GM23338 (cell line): ENCODE results near the gene ADIPOR1. TPM values are rescaled to one million over a fixed set of nuclear protein-coding genes. Genes with fewer than 3 reads are reported as not detected.

Source experiments
- ATAC-seq: fragments of 200-7000 bp; cut with Tn5 transposase; 3 replicates; pipeline ENCODE4 v1.9.1; 2020
- DNase-seq: peaks from one replicate; pipeline ENCODE4 v3.0.0-alpha.2; 2015; ENCODE audit warnings: low spot score
- H2AFZ ChIP-seq: fragments of 200-600 bp; sonication (generic); 2 replicates; pipeline ENCODE4 v1.8.0; 2016; ENCODE audit warnings: antibody characterized with exemption, mild to moderate bottlenecking, moderate library complexity
- H3F3A ChIP-seq: fragments of 200-600 bp; sonication (generic); replicated peaks from 2 replicates; pipeline ENCODE4 v1.8.0; 2017; ENCODE audit warnings: antibody characterized with exemption, mixed run types, low read depth
- H3K27ac ChIP-seq: fragments of 200-600 bp; sonication (generic); 2 replicates; pipeline ENCODE4 v1.6.1; 2016; ENCODE audit warnings: low read depth
- H3K27me3 ChIP-seq: fragments of 200-600 bp; sonication (generic); 2 replicates; pipeline ENCODE4 v1.8.0; 2016; ENCODE audit warnings: mild to moderate bottlenecking, mixed run types, moderate library complexity; ENCODE audit not compliant: insufficient read depth
- H3K36me3 ChIP-seq: fragments of 200-600 bp; sonication (generic); 2 replicates; pipeline ENCODE4 v1.8.0; 2016; ENCODE audit warnings: mild to moderate bottlenecking; ENCODE audit not compliant: insufficient read depth
- H3K4me1 ChIP-seq: fragments of 200-600 bp; sonication (generic); 2 replicates; pipeline ENCODE4 v1.8.0; 2016; ENCODE audit warnings: mild to moderate bottlenecking, moderate library complexity; ENCODE audit not compliant: insufficient read depth
- H3K4me2 ChIP-seq: fragments of 200-600 bp; sonication (generic); 2 replicates; pipeline ENCODE4 v1.7.1; 2017; ENCODE audit warnings: mixed run types
- H3K4me3 ChIP-seq: fragments of 200-600 bp; sonication (generic); 2 replicates; pipeline ENCODE4 v1.6.1; 2016; ENCODE audit warnings: mixed run types
- H3K79me2 ChIP-seq: fragments of 200-600 bp; sonication (generic); replicated peaks from 2 replicates; pipeline ENCODE4 v1.8.0; 2017; ENCODE audit warnings: mild to moderate bottlenecking; ENCODE audit not compliant: insufficient read depth
- H3K9me2 ChIP-seq: fragments of 200-600 bp; sonication (generic); 2 replicates; pipeline ENCODE4 v1.8.0; 2017; ENCODE audit not compliant: insufficient read depth
- H4K20me1 ChIP-seq: fragments of 200-600 bp; sonication (generic); replicated peaks from 2 replicates; pipeline ENCODE4 v1.8.0; 2017; ENCODE audit warnings: mild to moderate bottlenecking; ENCODE audit not compliant: insufficient read depth
- H3K27ac Mint-ChIP-seq: 2 replicates; pipeline ENCODE4 v1.8.0; 2020; ENCODE audit warnings: inconsistent platforms, mild to moderate bottlenecking, moderate library complexity, mixed read lengths
- H3K27me3 Mint-ChIP-seq: 3 replicates; pipeline ENCODE4 v1.8.0; 2022; ENCODE audit warnings: low read depth, mild to moderate bottlenecking, moderate library complexity, mixed read lengths, inconsistent platforms; ENCODE audit not compliant: insufficient read depth, poor library complexity
- H3K36me3 Mint-ChIP-seq: 3 replicates; pipeline ENCODE4 v1.8.0; 2021; ENCODE audit warnings: low read depth, mild to moderate bottlenecking, inconsistent platforms, moderate library complexity, mixed read lengths
- H3K4me1 Mint-ChIP-seq: 3 replicates; pipeline ENCODE4 v1.8.0; 2020; ENCODE audit warnings: mild to moderate bottlenecking, inconsistent platforms, mixed read lengths
- H3K4me3 Mint-ChIP-seq: 3 replicates; pipeline ENCODE4 v1.8.0; 2021; ENCODE audit warnings: moderate library complexity, mild to moderate bottlenecking, inconsistent platforms, mixed read lengths
- H3K9me3 Mint-ChIP-seq: 3 replicates; pipeline ENCODE4 v1.8.0; 2020; ENCODE audit warnings: moderate library complexity, mild to moderate bottlenecking, inconsistent platforms, mixed read lengths
- ETS1 ChIP-seq: IDR thresholded peaks from 2 replicates; pipeline ENCODE4 v1.6.1; 2016; ENCODE audit warnings: antibody characterized with exemption
- EZH2 ChIP-seq: fragments of 200-600 bp; sonication (generic); IDR thresholded peaks from one replicate; pipeline ENCODE4 v1.8.0; 2017; ENCODE audit warnings: antibody characterized with exemption, mild to moderate bottlenecking, low read depth; ENCODE audit not compliant: unreplicated experiment
- EZH2phosphoT487 ChIP-seq: fragments of 200-600 bp; sonication (generic); IDR thresholded peaks from one replicate; pipeline ENCODE4 v1.8.1; 2018; ENCODE audit warnings: antibody characterized with exemption; ENCODE audit not compliant: unreplicated experiment
- JUNB ChIP-seq: IDR thresholded peaks from one replicate; pipeline ENCODE4 v1.6.1; 2016; ENCODE audit warnings: antibody characterized with exemption; ENCODE audit not compliant: unreplicated experiment
- POLR2AphosphoS5 ChIP-seq: IDR thresholded peaks from 2 replicates; pipeline ENCODE4 v1.6.1; 2016; ENCODE audit warnings: antibody characterized with exemption, low read depth
- REST ChIP-seq: IDR thresholded peaks from one replicate; pipeline ENCODE4 v1.6.1; 2018; ENCODE audit warnings: antibody characterized with exemption; ENCODE audit not compliant: unreplicated experiment
- ZNF114 ChIP-seq: fragments of 250-450 bp; sonication (Bioruptor Pico); IDR thresholded peaks from 2 replicates; pipeline ENCODE4 v1.5.0; 2020; ENCODE audit warnings: mild to moderate bottlenecking, moderate library complexity
- ZNF331 ChIP-seq: fragments of 250-450 bp; sonication (Bioruptor Pico); IDR thresholded peaks from 2 replicates; pipeline ENCODE4 v1.5.0; 2020; ENCODE audit warnings: low read depth, mild to moderate bottlenecking, moderate library complexity
- ZNF462 ChIP-seq: fragments of 250-450 bp; sonication (Bioruptor Pico); IDR thresholded peaks from 2 replicates; pipeline ENCODE4 v1.5.0; 2020; ENCODE audit warnings: mild to moderate bottlenecking, moderate library complexity
- polyA plus RNA-seq: library from polyadenylated mRNA; unstranded; fragments of >200 nt; fragmentation: Nextera tagmentation; extraction: Ambion mirVana; gene quantifications from 2 replicates; pipeline ENCODE4 v1.2.1, GENCODE V29; 2016
- total RNA-seq: library from RNA; depleted of rRNA; stranded (reverse); fragments of >200 nt; shearing (Covaris generic); gene quantifications from 2 replicates; pipeline ENCODE4 v1.2.3, GENCODE V29; 2014

The ADIPOR1 gene
- total and polyA plus RNA-seq, 2 experiments from 2014 or later = 47.2 to 59.1 TPM

- no peak for TF ChIP-seq REST
- TF ChIP-seq ETS1 = no peak
- TF ChIP-seq JUNB = no peak
- no peak for TF ChIP-seq POLR2AphosphoS5
- TF ChIP-seq EZH2 = no peak
- TF ChIP-seq ZNF331 (CRISPR knock-in tag) = no peak
- no peak for TF ChIP-seq ZNF114
Measured at GRCh38 chr1:202972046-202972445, 13.9 kb upstream of the ADIPOR1 start (continued).

- Mint-ChIP-seq H3K4me1 (peaks cover 13% of the 10 kb centered on the region), H3K4me3 (peak overlapping the region; percentile 36; the same call in 2 of the 3 replicates), H3K36me3 (peaks cover 5% of the 10 kb centered on the region; the same call in 2 of the 3 replicates), H3K27me3 (peaks cover 7% of the 10 kb centered on the region), H3K27ac (0 out of 2 replicates have a peak overlapping the region, but pooled peaks have one; percentile 67), H3K9me3 (no peaks in the 10 kb centered on the region; the same call in 2 of the 3 replicates)
- peak; percentile 76 for ATAC-seq
- Histone ChIP-seq H3K4me1 (peaks cover 8% of the 10 kb centered on the region; the same call in 1 of the 2 replicates), H3F3A (no peaks in the 10 kb centered on the region), H4K20me1 (no peaks in the 10 kb centered on the region), H3K27me3 (no peaks in the 10 kb centered on the region; the same call in 1 of the 2 replicates), H2AFZ (no peak overlapping the region), H3K36me3 (peaks cover 4% of the 10 kb centered on the region; the same call in 1 of the 2 replicates), H3K79me2 (no peaks in the 10 kb centered on the region), H3K4me3 (no peak overlapping the region), H3K9me2 (no peaks in the 10 kb centered on the region), H3K4me2 (no peak overlapping the region), H3K27ac (no peak overlapping the region)
- peak; percentile 89 for DNase-seq
- no peak for TF ChIP-seq EZH2phosphoT487
- no peak for TF ChIP-seq ZNF462 (CRISPR knock-in tag)
- no peak for TF ChIP-seq ZNF114
- TF ChIP-seq REST = no peak
Measured at GRCh38 chr1:202968895-202969295, 10.8 kb upstream of the ADIPOR1 start.
